Measurements from ENCODE around the gene TMC6. TPM values are rescaled to one million over a fixed set of nuclear protein-coding genes. Genes with fewer than 3 reads are reported as not detected.

TMC6 gene
- polyA plus RNA-seq, 1 of the 3 experiments (the other 2 are of a cell fraction): 5.5 TPM

DNA sequence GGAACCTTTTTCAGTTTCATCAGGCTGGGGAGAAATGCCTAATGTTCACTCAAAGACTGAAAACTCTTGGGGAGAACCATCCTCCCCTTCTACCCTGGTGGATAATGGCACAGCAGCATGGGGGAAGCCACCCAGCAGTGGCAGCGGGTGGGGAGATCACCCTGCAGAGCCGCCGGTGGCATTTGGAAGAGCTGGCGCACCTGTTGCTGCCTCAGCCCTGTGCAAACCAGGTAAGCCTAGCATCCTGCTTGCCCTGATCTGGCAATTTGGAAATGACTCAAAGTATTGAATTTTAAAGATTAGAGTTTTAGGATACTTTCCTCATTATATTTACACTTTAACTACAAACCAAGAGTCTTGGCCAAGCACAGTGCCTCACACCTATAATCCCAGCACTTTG lies 63.8 kb downstream of the TMC6 start:
- POLR2A ChIA-PET: no interaction called here
- Histone ChIP-seq H3K36me3 (replicated peaks in 1 of 2; ENCODE audit: control insufficient read depth in 1 of 2, insufficient read depth in 2 of 2, low read length in 1 of 2) (peaks cover 27 to 39% of the 10 kb centered on the region in 2 experiments), H4K20me1 (ENCODE audit: insufficient read depth) (no peaks in the 10 kb centered on the region), H3K9ac (no peak overlapping the region), H3K4me1 (ENCODE audit: control insufficient read depth in 1 of 2, insufficient read depth in 2 of 2, low read depth in 1 of 2, low read length in 1 of 2) (no peaks in the 10 kb centered on the region), H2AFZ (ENCODE audit: low read depth) (no peak overlapping the region), H3K79me2 (ENCODE audit: insufficient read depth) (peaks cover 10% of the 10 kb centered on the region; the same call in 1 of the 2 replicates), H3F3A (replicated peaks; ENCODE audit: insufficient read depth) (peaks cover 6% of the 10 kb centered on the region), H3K9me3 (no peaks in the 10 kb centered on the region), H3K4me2 (no peak overlapping the region), H3K9me2 (no peaks in the 10 kb centered on the region), H3K27me3 (ENCODE audit: insufficient read depth) (no peaks in the 10 kb centered on the region), H3K27ac (ENCODE audit: low read depth in 2 of 2, low read length in 1 of 2) (no peak overlapping the region), H3K4me3 (ENCODE audit: low read depth in 2 of 2, low read length in 1 of 2) (no peak overlapping the region)
- TF ChIP-seq JUND (IDR thresholded peaks at IDR 0.05): no peak
- TF ChIP-seq, protein P1, sequence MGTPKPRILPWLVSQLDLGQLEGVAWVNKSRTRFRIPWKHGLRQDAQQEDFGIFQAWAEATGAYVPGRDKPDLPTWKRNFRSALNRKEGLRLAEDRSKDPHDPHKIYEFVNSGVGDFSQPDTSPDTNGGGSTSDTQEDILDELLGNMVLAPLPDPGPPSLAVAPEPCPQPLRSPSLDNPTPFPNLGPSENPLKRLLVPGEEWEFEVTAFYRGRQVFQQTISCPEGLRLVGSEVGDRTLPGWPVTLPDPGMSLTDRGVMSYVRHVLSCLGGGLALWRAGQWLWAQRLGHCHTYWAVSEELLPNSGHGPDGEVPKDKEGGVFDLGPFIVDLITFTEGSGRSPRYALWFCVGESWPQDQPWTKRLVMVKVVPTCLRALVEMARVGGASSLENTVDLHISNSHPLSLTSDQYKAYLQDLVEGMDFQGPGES (IDR thresholded peaks at IDR 0.05; ENCODE audit: low read depth, low read length): no peak
- no peak for TF ChIP-seq RFX5 (IDR thresholded peaks at IDR 0.05; ENCODE audit: low read length)
- TF ChIP-seq FOXM1 (IDR thresholded peaks at IDR 0.05; ENCODE audit: low read depth): no peak
- TF ChIP-seq ELF1 (IDR thresholded peaks at IDR 0.05): no peak
- TF ChIP-seq EP300 (IDR thresholded peaks at IDR 0.05; ENCODE audit: borderline replicate concordance in 1 of 2, low read depth in 1 of 2, low read length in 1 of 2): no peak
- TF ChIP-seq TCF12 (IDR thresholded peaks at IDR 0.05): no peak
- TF ChIP-seq, protein P2, sequence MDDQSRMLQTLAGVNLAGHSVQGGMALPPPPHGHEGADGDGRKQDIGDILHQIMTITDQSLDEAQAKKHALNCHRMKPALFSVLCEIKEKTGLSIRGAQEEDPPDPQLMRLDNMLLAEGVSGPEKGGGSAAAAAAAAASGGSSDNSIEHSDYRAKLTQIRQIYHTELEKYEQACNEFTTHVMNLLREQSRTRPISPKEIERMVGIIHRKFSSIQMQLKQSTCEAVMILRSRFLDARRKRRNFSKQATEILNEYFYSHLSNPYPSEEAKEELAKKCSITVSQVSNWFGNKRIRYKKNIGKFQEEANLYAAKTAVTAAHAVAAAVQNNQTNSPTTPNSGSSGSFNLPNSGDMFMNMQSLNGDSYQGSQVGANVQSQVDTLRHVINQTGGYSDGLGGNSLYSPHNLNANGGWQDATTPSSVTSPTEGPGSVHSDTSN (IDR thresholded peaks at IDR 0.05): no peak
- no peak for TF ChIP-seq TEAD4 (IDR thresholded peaks at IDR 0.05; ENCODE audit: borderline replicate concordance, insufficient read depth)
- no peak for TF ChIP-seq TAF1 (IDR thresholded peaks at IDR 0.05; ENCODE audit: borderline replicate concordance, low read depth, low read length)
- no peak for TF ChIP-seq RXRA (IDR thresholded peaks at IDR 0.05; ENCODE audit: borderline replicate concordance, low read depth)
- no peak for TF ChIP-seq GATA2 (CRISPR knock-in tag; IDR thresholded peaks at IDR 0.05)
- TF ChIP-seq, protein P3, sequence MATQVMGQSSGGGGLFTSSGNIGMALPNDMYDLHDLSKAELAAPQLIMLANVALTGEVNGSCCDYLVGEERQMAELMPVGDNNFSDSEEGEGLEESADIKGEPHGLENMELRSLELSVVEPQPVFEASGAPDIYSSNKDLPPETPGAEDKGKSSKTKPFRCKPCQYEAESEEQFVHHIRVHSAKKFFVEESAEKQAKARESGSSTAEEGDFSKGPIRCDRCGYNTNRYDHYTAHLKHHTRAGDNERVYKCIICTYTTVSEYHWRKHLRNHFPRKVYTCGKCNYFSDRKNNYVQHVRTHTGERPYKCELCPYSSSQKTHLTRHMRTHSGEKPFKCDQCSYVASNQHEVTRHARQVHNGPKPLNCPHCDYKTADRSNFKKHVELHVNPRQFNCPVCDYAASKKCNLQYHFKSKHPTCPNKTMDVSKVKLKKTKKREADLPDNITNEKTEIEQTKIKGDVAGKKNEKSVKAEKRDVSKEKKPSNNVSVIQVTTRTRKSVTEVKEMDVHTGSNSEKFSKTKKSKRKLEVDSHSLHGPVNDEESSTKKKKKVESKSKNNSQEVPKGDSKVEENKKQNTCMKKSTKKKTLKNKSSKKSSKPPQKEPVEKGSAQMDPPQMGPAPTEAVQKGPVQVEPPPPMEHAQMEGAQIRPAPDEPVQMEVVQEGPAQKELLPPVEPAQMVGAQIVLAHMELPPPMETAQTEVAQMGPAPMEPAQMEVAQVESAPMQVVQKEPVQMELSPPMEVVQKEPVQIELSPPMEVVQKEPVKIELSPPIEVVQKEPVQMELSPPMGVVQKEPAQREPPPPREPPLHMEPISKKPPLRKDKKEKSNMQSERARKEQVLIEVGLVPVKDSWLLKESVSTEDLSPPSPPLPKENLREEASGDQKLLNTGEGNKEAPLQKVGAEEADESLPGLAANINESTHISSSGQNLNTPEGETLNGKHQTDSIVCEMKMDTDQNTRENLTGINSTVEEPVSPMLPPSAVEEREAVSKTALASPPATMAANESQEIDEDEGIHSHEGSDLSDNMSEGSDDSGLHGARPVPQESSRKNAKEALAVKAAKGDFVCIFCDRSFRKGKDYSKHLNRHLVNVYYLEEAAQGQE (IDR thresholded peaks at IDR 0.05; ENCODE audit: low read depth, low read length): no peak
- no peak for DNase-seq
- CTCF ChIA-PET: interaction anchor here (1.1 to 3.7 kb wide), 3 partner anchors 20 to 105 kb away, joined by 3 to 15 read pairs (median 5); no protein-coding TSS in a partner anchor
- WGBS (ENCODE audit: low lambda C conversion rate): 100% methylated on average over 4 of the region's 4 CpGs

Measured in SK-N-SH (cell line).